SU-DHL-6 (cell line): Measurements from ENCODE around the gene SAMSN1.

Source experiments
- EZH2phosphoT487 ChIP-seq: fragments of 200-600 bp; sonication (generic), shearing (Covaris generic); conservative IDR thresholded peaks from 2 replicates; pipeline ENCODE4 v1.6.1; 2018; ENCODE audit warnings: mild to moderate bottlenecking, antibody characterized with exemption, low read length, moderate library complexity, mixed read lengths
- TF ChIP-seq, protein P1 (sequence below): fragments of 200-600 bp; sonication (generic); IDR thresholded peaks from one replicate; pipeline ENCODE4 v1.5.1; 2017; ENCODE audit warnings: antibody characterized with exemption, mild to moderate bottlenecking, low read length, moderate library complexity; ENCODE audit not compliant: insufficient read depth, poor library complexity, severe bottlenecking

DNA sequence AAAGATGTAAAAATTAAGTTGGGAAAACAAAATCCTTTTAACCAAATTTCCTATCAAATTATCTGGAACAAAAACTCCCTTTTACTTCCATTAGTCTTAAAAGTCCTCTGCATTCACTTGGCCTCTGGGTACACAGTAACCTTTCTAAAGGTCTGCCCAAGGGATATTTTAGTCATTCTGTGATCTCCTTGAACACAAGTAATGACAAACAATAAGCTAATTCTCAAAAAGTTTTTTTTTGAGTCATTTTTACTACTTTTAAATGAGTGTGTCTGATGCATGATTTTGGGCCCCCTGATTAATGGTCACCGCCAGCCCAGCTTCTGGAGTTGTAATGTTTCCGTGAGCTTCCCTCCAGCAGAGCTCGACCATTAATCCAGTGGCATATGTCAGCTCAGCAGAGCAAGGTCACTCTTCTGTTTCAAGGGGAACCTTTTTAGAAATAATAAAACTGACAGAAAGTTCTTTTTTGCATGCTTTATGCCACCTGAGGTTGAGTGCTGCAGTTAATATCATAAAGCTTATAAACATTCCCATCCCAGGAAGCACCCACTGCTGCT, 14.3 kb downstream of the SAMSN1 start:
- TF ChIP-seq, protein P1, sequence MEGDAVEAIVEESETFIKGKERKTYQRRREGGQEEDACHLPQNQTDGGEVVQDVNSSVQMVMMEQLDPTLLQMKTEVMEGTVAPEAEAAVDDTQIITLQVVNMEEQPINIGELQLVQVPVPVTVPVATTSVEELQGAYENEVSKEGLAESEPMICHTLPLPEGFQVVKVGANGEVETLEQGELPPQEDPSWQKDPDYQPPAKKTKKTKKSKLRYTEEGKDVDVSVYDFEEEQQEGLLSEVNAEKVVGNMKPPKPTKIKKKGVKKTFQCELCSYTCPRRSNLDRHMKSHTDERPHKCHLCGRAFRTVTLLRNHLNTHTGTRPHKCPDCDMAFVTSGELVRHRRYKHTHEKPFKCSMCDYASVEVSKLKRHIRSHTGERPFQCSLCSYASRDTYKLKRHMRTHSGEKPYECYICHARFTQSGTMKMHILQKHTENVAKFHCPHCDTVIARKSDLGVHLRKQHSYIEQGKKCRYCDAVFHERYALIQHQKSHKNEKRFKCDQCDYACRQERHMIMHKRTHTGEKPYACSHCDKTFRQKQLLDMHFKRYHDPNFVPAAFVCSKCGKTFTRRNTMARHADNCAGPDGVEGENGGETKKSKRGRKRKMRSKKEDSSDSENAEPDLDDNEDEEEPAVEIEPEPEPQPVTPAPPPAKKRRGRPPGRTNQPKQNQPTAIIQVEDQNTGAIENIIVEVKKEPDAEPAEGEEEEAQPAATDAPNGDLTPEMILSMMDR: no peak
- TF ChIP-seq EZH2phosphoT487: no peak
